Measurements from ENCODE around the gene ITIH1.
"Not testable (repeated sequence)": the region's sequence is repeated elsewhere in the genome, so short reads cannot be mapped to it uniquely, and the experiment has no call there.

DNA sequence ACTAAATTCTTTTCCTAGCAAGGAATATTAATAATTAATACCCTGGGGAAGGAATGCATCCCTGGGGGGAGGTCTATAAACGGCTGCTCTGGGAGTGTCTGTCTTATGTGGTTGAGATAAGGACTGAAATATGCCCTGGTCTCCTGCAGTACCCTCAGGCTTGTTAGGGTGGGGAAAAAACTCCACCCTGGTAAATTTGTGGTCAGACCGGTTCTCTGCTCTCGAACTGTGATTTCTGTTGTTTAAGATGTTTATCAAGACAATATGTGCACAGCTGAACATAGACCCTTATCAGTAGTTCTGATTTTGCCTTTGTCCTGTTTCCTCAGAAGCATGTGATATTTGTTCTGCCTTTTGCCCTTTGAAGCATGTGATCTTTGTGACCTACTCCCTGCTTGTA lies 48.6 kb upstream of the ITIH1 start:
- not testable (repeated sequence) for TF ChIP-seq RCOR1 (IDR thresholded peaks at IDR 0.05; ENCODE audit: borderline replicate concordance in 1 of 2, low read depth in 2 of 2, low read length in 2 of 2); CBX1 (IDR thresholded peaks at IDR 0.05; ENCODE audit: low read depth); PRPF4 (IDR thresholded peaks at IDR 0.05; ENCODE audit: insufficient read depth, low read depth, low read length, poor library complexity, severe bottlenecking); ESRRA (IDR thresholded peaks at IDR 0.05; ENCODE audit: borderline replicate concordance, low read depth); HOXB6 (CRISPR knock-in tag; IDR thresholded peaks at IDR 0.05; ENCODE audit: borderline replicate concordance); SP1 (CRISPR knock-in tag; IDR thresholded peaks at IDR 0.05); ZNF12 (CRISPR knock-in tag; IDR thresholded peaks at IDR 0.05); MTA1 (IDR thresholded peaks at IDR 0.05; ENCODE audit: borderline replicate concordance)
- TF ChIP-seq, protein P1, sequence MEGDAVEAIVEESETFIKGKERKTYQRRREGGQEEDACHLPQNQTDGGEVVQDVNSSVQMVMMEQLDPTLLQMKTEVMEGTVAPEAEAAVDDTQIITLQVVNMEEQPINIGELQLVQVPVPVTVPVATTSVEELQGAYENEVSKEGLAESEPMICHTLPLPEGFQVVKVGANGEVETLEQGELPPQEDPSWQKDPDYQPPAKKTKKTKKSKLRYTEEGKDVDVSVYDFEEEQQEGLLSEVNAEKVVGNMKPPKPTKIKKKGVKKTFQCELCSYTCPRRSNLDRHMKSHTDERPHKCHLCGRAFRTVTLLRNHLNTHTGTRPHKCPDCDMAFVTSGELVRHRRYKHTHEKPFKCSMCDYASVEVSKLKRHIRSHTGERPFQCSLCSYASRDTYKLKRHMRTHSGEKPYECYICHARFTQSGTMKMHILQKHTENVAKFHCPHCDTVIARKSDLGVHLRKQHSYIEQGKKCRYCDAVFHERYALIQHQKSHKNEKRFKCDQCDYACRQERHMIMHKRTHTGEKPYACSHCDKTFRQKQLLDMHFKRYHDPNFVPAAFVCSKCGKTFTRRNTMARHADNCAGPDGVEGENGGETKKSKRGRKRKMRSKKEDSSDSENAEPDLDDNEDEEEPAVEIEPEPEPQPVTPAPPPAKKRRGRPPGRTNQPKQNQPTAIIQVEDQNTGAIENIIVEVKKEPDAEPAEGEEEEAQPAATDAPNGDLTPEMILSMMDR (IDR thresholded peaks at IDR 0.05 in 2 of 3, conservative IDR thresholded peaks at IDR 0.05 in 1 of 3; ENCODE audit: insufficient read depth in 2 of 3, low read depth in 1 of 3, low read length in 3 of 3) = not testable (repeated sequence)
- TF ChIP-seq, protein P2, sequence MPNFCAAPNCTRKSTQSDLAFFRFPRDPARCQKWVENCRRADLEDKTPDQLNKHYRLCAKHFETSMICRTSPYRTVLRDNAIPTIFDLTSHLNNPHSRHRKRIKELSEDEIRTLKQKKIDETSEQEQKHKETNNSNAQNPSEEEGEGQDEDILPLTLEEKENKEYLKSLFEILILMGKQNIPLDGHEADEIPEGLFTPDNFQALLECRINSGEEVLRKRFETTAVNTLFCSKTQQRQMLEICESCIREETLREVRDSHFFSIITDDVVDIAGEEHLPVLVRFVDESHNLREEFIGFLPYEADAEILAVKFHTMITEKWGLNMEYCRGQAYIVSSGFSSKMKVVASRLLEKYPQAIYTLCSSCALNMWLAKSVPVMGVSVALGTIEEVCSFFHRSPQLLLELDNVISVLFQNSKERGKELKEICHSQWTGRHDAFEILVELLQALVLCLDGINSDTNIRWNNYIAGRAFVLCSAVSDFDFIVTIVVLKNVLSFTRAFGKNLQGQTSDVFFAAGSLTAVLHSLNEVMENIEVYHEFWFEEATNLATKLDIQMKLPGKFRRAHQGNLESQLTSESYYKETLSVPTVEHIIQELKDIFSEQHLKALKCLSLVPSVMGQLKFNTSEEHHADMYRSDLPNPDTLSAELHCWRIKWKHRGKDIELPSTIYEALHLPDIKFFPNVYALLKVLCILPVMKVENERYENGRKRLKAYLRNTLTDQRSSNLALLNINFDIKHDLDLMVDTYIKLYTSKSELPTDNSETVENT (CRISPR knock-in tag; IDR thresholded peaks at IDR 0.05) = not testable (repeated sequence)
- TF ChIP-seq, protein P3, sequence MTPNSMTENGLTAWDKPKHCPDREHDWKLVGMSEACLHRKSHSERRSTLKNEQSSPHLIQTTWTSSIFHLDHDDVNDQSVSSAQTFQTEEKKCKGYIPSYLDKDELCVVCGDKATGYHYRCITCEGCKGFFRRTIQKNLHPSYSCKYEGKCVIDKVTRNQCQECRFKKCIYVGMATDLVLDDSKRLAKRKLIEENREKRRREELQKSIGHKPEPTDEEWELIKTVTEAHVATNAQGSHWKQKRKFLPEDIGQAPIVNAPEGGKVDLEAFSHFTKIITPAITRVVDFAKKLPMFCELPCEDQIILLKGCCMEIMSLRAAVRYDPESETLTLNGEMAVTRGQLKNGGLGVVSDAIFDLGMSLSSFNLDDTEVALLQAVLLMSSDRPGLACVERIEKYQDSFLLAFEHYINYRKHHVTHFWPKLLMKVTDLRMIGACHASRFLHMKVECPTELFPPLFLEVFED (CRISPR knock-in tag; conservative IDR thresholded peaks at IDR 0.05) = not testable (repeated sequence)
- TF ChIP-seq, protein P4, sequence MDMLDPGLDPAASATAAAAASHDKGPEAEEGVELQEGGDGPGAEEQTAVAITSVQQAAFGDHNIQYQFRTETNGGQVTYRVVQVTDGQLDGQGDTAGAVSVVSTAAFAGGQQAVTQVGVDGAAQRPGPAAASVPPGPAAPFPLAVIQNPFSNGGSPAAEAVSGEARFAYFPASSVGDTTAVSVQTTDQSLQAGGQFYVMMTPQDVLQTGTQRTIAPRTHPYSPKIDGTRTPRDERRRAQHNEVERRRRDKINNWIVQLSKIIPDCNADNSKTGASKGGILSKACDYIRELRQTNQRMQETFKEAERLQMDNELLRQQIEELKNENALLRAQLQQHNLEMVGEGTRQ (CRISPR knock-in tag; IDR thresholded peaks at IDR 0.05) = not testable (repeated sequence)
- TF ChIP-seq, protein P5, sequence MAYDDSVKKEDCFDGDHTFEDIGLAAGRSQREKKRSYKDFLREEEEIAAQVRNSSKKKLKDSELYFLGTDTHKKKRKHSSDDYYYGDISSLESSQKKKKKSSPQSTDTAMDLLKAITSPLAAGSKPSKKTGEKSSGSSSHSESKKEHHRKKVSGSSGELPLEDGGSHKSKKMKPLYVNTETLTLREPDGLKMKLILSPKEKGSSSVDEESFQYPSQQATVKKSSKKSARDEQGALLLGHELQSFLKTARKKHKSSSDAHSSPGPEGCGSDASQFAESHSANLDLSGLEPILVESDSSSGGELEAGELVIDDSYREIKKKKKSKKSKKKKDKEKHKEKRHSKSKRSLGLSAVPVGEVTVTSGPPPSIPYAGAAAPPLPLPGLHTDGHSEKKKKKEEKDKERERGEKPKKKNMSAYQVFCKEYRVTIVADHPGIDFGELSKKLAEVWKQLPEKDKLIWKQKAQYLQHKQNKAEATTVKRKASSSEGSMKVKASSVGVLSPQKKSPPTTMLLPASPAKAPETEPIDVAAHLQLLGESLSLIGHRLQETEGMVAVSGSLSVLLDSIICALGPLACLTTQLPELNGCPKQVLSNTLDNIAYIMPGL (CRISPR knock-in tag; IDR thresholded peaks at IDR 0.05) = not testable (repeated sequence)
